GM21619 (cell line): ENCODE data around the gene GTPBP2.
"Not testable (repeated sequence)": the region's sequence is repeated elsewhere in the genome, so short reads cannot be mapped to it uniquely, and the experiment has no call there.

Source experiments
- ATAC-seq: cut with Tn5 transposase; IDR thresholded peaks from one replicate; pipeline ENCODE4 v1.9.1; 2021; ENCODE audit not compliant: unreplicated experiment

Gene GTPBP2

DNA sequence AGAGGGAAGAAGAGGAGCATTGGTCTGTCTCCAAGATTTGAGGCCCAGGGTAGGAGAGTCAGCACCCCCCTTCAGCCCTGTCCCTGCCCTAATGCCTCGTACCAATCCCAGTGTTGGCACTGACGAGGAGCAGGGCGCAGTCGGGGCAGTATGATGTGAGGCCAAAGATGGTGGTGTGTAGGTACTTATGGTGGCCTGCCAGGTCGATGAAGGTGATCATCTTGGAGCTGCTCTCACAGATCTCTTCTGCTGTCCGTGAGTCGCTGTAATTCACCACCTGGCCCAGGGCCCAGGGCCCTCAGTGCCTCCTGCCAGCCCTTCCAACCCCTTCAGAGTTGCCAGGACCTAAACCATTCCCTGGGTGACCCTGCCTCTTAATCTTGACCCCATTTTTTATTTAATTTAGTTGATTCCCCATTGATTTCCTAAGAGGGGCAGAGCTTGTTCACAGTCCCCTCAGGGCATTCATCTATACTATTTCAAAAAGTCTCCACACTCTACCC is 4.2 kb downstream of the GTPBP2 start:
- no peak for ATAC-seq

DNA sequence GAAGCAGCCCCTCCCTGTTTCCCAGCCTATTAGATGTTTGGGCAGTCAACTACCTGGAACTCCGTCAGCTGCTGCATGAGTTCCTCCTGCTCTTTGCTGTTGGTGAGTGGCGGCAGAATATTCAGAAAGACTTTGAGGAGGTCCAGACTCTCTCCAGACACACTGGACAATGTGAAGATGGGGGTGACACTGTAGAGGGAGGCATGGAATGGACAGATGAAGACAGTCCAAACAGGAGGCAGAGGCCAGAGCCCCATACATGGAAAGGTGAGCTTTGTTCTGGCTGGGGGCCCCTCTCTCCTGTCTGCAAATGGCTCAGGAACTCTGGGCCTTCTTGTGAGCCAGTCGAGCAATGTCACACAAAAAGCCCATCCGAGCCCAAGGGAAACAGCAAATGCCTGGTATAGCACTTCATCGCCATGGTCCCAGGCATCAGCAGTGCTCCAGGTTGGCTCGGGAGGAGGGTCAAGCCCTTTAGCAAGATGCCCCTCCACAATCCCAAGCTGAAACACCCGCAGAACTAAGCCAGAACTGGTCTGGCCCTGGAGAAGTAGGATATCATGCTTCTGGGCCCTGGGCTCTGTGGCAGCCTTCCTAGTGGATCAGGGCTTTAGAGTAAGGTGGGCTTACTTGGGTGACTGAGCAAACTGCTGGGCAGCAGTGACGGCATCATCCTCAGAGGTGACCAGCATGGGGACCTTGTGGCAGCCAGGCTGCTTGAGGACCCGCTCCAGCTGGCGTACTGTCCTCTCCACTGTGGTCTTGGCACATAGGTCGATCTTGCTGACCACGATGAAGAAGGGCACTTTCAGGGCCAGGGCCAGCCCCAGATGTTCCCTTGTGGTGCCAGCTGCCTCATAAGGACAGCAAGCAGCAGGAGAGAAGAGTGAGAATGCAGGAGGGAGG is 4.9 kb downstream of the GTPBP2 start:
- ATAC-seq, result no peak

DNA sequence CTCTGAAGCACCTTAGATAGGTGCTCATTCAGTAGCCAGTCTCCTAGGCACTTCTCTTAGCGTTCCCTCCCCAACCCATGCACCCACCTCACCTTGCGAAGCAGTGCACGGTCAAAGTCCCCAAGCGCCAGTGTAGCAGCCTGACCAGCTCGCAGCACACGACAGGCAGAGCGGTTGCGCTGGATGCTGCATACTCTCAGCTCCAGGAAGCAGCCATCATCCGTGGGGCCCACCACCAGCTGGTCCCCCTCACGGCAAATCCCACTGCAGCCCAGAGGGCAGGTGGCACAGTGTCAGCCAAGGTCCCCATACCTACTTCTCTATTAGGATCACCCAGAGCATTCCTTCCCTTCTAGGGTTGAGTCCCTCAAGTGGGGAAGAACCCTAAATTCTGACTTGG is 6.5 kb downstream of the GTPBP2 start:
- ATAC-seq, result no peak

DNA sequence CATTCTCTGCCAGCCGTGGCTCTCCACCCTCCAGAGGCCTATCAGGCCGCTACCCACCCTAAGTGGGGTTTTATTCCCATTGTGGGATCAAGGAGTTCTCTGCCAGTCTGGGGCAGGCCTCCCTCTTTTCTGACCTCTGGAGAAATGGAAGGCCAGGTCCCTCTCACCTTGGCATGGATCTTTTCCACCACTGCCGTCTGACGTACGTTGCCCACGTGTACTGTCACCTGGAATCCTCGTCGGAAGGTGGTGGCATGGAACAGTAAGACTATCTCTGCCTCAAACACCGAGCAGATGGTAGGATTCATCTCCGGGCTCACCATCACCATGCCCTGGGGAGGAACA is 7.3 kb downstream of the GTPBP2 start:
- ATAC-seq, result no peak

GRCh38 chr6:43621078-43621835 is 7.8 kb downstream of the GTPBP2 start:
- ATAC-seq, result no peak

GRCh38 chr6:43616725-43617472 is 12.2 kb downstream of the GTPBP2 start:
- no peak for ATAC-seq

DNA sequence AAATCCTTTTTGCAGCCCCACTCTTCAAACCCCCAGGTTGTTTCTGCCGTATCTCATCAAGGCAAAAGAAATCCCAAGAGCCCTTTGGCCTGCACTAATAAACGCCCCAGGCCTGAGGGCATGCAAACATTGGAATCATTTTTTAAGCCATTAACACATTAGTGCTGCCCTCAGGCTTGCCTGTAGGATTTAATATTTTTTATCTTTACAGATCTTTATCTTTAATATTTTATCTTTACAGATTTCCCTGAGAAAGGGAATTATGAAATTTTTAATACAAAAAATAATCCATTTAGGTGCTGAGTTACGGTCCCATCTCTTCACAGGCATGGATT is 14.7 kb downstream of the GTPBP2 start:
- ATAC-seq, result no peak

GRCh38 chr6:43613721-43614395 is 15.2 kb downstream of the GTPBP2 start:
- no peak for ATAC-seq

- no peak for ATAC-seq
Measured at GRCh38 chr6:43610431-43610830, 18.6 kb downstream of the GTPBP2 start.

DNA sequence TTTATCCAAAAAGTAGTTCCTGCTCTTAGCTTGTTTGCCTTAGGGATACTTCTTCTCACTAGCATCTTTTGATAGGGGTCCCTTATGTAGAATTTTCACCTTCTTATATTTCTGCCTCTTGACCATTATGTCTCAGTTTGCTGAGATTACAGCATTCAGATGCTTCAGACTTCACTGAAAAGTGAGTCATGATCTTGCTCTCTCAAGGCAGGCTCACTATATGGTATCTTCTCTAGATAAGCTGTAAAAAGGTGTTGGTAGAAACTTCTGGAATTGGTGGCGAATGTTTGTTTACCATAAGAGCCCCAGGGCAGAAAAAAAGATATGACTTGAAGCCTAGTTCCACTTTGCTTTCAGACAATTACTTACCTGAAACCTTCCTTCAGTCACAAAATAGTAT is 19.7 kb downstream of the GTPBP2 start:
- no peak for ATAC-seq

GRCh38 chr6:43608807-43609206 is 20.3 kb downstream of the GTPBP2 start:
- no peak for ATAC-seq

- ATAC-seq, result no peak
Measured at GRCh38 chr6:43608310-43608763, 20.7 kb downstream of the GTPBP2 start.

DNA sequence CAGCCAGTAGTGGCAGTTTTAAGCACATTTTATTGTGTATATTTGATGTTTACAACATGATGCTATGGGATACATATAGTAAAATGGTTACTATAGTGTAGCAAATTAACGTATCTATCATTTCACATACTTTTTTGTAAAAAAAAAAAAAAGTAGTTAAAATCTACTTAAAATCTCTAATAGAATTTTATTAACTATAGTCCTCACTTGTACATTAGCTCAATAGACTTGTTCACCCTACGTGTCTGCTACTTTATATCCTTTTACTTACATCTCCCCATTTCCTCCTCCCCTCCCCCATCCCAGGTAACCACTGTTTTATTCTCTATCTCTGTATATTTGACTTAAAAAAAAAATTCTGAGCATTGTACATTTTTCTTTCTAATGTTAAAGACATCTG is 23.0 kb downstream of the GTPBP2 start:
- no peak for ATAC-seq

DNA sequence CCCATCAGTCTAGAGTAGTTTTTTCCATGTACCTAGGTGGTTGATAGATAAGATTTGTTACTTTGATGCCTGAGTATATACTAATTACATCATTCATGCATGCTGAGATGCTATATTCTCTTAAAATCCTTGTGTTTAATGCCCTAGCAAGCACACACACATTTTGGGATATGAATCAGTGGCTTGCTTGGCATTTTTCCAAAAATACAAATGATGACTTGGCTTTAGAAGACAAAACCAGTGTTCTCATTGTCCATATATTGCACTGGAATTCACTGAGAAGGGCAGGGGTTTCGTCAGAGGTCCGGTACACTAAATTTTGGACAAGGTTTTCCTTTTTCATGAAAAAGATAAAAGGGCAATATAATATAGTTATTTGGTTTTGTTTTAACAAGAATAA is 24.9 kb downstream of the GTPBP2 start:
- ATAC-seq, result no peak

DNA sequence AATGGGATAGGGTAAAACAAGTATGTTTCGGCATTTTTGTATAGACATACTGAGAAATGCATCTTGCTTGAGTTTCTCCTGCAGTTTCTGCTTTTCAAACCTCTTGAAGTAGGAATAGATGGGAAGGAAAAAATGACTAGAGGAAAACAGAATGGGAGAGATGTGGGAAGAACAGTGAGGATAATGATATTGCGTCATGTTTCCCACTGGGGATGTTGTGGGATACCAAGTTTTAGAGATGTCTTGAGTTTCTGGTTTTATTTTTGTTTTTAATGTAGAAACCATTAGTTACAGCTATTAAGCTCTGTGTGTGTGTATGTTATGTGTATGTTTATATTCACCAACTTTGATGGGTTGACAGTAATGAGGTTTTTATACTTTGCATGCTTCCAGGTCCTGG is 28.5 kb downstream of the GTPBP2 start:
- no peak for ATAC-seq

- no peak for ATAC-seq
Measured at GRCh38 chr6:43593938-43594337, 35.1 kb downstream of the GTPBP2 start.

DNA sequence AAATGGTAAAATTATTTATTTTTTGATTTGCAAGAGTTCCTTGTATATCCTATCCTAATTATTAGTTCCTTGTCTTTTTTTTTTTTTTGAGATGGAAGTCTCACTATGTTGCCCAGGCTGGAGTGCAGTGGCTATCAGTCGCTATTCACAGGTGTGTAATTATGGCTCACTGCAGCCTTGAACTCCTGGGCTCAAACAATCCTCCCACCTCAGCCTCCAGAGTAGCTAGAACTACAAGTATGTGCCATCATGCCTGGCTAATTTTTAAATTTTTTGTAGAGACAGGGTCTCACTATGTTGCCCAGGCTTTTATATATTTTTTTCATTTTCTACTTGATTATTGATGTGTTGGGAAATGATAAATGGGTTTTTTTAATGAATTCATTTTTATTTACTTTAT is 39.5 kb downstream of the GTPBP2 start:
- ATAC-seq, result not testable (repeated sequence)

DNA sequence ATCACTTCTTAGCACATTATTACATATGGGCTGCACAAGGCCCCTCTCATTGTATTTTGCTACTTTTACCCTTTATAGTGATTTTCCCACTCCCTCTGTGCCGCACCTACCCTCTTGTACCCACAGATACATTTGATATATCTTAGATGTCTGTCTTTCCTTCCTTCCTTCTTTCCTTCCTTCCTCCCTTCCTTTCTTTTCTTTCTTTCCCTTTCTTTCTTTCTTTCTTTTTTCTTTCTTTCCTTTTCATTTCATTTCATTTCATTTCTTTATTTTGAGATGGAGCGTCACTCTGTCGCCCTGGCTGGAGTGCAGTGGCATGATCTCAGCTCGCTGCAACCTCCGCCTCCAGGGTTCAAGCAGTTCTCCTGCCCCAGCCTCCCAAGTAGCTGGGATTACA is 40.9 kb downstream of the GTPBP2 start:
- ATAC-seq, result no peak

GRCh38 chr6:43584892-43585570 is 44.0 kb downstream of the GTPBP2 start:
- no peak for ATAC-seq

DNA sequence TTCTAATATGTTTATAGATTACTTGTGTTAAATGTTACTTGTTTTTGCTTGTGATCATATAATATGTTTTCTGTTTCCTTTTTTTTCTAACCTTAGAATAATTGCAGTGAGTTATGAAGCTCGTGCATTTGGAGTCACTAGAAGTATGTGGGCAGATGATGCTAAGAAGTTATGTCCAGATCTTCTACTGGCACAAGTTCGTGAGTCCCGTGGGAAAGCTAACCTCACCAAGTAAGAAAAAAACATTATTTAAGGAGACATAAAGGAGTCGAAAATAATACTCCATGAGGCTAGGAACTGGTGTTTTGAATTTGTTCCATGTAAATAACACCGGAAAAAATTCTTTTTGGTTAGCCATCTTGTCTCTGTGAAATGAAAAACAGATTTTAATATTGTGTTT is 46.2 kb downstream of the GTPBP2 start:
- no peak for ATAC-seq
